C4-2B (cell line): ENCODE measurements around the gene MRPL41.

ENCODE experiments used
- ZFX ChIP-seq: fragments of 450-650 bp; IDR thresholded peaks from 2 replicates; pipeline ENCODE4 v1.6.1; 2017
- TF ChIP-seq, protein P1 (sequence below): fragments of 450-650 bp; conservative IDR thresholded peaks from 2 replicates; pipeline ENCODE4 v1.5.1; 2017; ENCODE audit warnings: mild to moderate bottlenecking

DNA sequence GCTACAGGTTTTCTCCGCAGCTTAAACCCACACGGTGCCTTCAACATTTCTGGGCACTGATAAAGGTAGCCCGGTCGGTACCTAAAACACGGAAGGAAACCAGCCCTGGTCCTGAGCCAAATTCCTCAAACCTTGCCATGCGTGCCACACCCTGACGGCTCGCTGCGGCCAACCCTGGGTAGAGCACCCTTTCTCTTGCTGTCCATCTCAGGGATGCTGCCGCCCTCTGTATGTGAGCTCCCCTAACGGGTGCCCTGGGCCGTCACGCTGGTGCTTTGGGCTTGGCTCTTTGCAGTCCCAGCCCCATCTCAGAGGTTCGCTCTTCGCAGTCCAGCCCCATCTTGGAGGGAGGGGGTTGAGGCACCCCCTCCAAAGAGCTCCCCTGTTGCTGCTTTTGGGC is 45.4 kb upstream of the MRPL41 start:
- TF ChIP-seq, protein P1, sequence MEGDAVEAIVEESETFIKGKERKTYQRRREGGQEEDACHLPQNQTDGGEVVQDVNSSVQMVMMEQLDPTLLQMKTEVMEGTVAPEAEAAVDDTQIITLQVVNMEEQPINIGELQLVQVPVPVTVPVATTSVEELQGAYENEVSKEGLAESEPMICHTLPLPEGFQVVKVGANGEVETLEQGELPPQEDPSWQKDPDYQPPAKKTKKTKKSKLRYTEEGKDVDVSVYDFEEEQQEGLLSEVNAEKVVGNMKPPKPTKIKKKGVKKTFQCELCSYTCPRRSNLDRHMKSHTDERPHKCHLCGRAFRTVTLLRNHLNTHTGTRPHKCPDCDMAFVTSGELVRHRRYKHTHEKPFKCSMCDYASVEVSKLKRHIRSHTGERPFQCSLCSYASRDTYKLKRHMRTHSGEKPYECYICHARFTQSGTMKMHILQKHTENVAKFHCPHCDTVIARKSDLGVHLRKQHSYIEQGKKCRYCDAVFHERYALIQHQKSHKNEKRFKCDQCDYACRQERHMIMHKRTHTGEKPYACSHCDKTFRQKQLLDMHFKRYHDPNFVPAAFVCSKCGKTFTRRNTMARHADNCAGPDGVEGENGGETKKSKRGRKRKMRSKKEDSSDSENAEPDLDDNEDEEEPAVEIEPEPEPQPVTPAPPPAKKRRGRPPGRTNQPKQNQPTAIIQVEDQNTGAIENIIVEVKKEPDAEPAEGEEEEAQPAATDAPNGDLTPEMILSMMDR, result no peak
- TF ChIP-seq ZFX, result no peak
